Thyroid gland (tissue), 4 donors: ENCODE data around the gene NEDD4L.

Experiments used
- POLR2A ChIP-seq, 2 donors: fragments of 450-650 bp; IDR thresholded peaks; one replicate each; pipeline ENCODE4 v1.6.1; 2017; ENCODE audit warnings: antibody characterized with exemption in 2 of 2, mild to moderate bottlenecking in 2 of 2, moderate library complexity in 1 of 2
- TF ChIP-seq, protein P1 (sequence below), 6 experiments: fragments of 200-600 bp in 3 of 6; fragments of 450-650 bp in 3 of 6; sonication (generic) in 3 of 6; IDR thresholded peaks; one replicate each; pipeline ENCODE4 v1.5.1; 2016 to 2019; ENCODE audit warnings: antibody characterized with exemption in 6 of 6, mild to moderate bottlenecking in 2 of 6, inconsistent platforms in 1 of 6, moderate library complexity in 1 of 6

DNA sequence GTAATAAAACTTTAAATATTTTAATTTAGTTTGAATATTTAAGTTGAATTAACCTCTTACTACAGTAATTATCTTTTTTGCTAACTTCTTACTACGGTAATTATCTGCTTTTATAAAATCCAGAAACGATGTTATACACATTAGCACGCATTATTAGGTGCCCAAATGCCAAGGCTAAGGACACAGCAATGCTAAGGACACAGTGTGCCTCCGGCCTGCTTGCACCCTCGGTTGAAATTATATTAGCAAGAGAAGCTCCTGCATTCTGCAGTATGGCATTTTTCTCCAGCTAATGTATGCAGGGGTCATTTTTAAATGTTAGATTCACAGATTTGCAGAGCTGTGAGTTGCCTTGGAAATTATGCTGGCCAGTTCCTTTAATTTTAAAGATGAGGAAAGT, 220.0 kb downstream of the NEDD4L start:
- TF ChIP-seq, protein P1, sequence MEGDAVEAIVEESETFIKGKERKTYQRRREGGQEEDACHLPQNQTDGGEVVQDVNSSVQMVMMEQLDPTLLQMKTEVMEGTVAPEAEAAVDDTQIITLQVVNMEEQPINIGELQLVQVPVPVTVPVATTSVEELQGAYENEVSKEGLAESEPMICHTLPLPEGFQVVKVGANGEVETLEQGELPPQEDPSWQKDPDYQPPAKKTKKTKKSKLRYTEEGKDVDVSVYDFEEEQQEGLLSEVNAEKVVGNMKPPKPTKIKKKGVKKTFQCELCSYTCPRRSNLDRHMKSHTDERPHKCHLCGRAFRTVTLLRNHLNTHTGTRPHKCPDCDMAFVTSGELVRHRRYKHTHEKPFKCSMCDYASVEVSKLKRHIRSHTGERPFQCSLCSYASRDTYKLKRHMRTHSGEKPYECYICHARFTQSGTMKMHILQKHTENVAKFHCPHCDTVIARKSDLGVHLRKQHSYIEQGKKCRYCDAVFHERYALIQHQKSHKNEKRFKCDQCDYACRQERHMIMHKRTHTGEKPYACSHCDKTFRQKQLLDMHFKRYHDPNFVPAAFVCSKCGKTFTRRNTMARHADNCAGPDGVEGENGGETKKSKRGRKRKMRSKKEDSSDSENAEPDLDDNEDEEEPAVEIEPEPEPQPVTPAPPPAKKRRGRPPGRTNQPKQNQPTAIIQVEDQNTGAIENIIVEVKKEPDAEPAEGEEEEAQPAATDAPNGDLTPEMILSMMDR (IDR thresholded peaks at IDR 0.05): no peak
- TF ChIP-seq POLR2A (IDR thresholded peaks at IDR 0.05): no peak
